Measurements from ENCODE around the gene RIPPLY3. TPM values are rescaled to one million over a fixed set of nuclear protein-coding genes. Genes with fewer than 3 reads are reported as not detected.

Gene RIPPLY3
- total RNA-seq, 1 donor from 2014 or later, result 0.27 TPM

DNA sequence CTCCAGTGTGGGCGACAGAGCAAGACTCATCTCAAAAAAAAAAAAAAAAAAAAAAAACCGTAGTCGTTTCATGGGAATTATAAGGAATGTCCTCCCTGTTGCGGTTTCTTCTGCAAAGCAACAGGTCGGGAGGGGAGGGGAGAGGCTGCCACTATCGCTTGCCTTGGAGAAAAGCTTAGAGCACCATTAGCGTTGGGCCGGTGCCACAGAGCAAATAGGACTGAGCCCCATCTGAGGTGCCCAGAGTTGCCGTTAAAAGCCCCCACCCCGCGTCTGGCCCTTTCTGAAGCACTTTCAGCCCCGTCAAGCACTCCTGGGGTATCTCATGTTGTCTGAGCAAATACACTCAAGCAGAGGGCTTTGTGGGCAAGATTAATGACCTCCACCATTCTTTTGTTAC, 2.2 kb downstream of the RIPPLY3 start:
- Mint-ChIP-seq H3K36me3 (ENCODE audit: unreplicated experiment) (no peaks in the 10 kb centered on the region), H3K4me3 (ENCODE audit: unreplicated experiment) (no peak overlapping the region), H3K27me3 (ENCODE audit: unreplicated experiment) (peaks cover 2% of the 10 kb centered on the region), H3K4me1 (ENCODE audit: unreplicated experiment) (peaks cover 12% of the 10 kb centered on the region), H3K27ac (ENCODE audit: unreplicated experiment) (no peak overlapping the region), H3K9me3 (ENCODE audit: unreplicated experiment) (no peaks in the 10 kb centered on the region)
- DNase-seq (ENCODE audit: extremely low spot score, unreplicated experiment), result no peak
- TF ChIP-seq, protein P1, sequence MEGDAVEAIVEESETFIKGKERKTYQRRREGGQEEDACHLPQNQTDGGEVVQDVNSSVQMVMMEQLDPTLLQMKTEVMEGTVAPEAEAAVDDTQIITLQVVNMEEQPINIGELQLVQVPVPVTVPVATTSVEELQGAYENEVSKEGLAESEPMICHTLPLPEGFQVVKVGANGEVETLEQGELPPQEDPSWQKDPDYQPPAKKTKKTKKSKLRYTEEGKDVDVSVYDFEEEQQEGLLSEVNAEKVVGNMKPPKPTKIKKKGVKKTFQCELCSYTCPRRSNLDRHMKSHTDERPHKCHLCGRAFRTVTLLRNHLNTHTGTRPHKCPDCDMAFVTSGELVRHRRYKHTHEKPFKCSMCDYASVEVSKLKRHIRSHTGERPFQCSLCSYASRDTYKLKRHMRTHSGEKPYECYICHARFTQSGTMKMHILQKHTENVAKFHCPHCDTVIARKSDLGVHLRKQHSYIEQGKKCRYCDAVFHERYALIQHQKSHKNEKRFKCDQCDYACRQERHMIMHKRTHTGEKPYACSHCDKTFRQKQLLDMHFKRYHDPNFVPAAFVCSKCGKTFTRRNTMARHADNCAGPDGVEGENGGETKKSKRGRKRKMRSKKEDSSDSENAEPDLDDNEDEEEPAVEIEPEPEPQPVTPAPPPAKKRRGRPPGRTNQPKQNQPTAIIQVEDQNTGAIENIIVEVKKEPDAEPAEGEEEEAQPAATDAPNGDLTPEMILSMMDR (IDR thresholded peaks at IDR 0.05), result no peak

GRCh38 chr21:37009740-37010341, 3.3 kb downstream of the RIPPLY3 start:
- peaks cover 12% of the 10 kb centered on the region for H3K4me1 Mint-ChIP-seq (ENCODE audit: unreplicated experiment)
- no peak overlapping the region for H3K27ac Mint-ChIP-seq (ENCODE audit: unreplicated experiment)
- peaks cover 2% of the 10 kb centered on the region for H3K27me3 Mint-ChIP-seq (ENCODE audit: unreplicated experiment)
- peak overlapping the region; percentile 67 for H3K4me3 Mint-ChIP-seq (ENCODE audit: unreplicated experiment)
- no peaks in the 10 kb centered on the region for H3K36me3 Mint-ChIP-seq (ENCODE audit: unreplicated experiment)
- TF ChIP-seq, protein P1 (IDR thresholded peaks at IDR 0.05), result peak; percentile 89
- DNase-seq (ENCODE audit: extremely low spot score, unreplicated experiment), result peak; percentile 96
- H3K9me3 Mint-ChIP-seq (ENCODE audit: unreplicated experiment), result no peaks in the 10 kb centered on the region

- peaks cover under 1% of the 10 kb centered on the region for H3K27me3 Mint-ChIP-seq (ENCODE audit: unreplicated experiment)
- no peaks in the 10 kb centered on the region for H3K4me1 Mint-ChIP-seq (ENCODE audit: unreplicated experiment)
- no peak for DNase-seq (ENCODE audit: extremely low spot score, unreplicated experiment)
- H3K9me3 Mint-ChIP-seq (ENCODE audit: unreplicated experiment), result no peaks in the 10 kb centered on the region
- H3K4me3 Mint-ChIP-seq (ENCODE audit: unreplicated experiment), result no peak overlapping the region
- no peak overlapping the region for H3K27ac Mint-ChIP-seq (ENCODE audit: unreplicated experiment)
- TF ChIP-seq, protein P1 (IDR thresholded peaks at IDR 0.05), result no peak
- H3K36me3 Mint-ChIP-seq (ENCODE audit: unreplicated experiment), result no peaks in the 10 kb centered on the region
Observed at GRCh38 chr21:37017951-37018679, 11.6 kb downstream of the RIPPLY3 start.

DNA sequence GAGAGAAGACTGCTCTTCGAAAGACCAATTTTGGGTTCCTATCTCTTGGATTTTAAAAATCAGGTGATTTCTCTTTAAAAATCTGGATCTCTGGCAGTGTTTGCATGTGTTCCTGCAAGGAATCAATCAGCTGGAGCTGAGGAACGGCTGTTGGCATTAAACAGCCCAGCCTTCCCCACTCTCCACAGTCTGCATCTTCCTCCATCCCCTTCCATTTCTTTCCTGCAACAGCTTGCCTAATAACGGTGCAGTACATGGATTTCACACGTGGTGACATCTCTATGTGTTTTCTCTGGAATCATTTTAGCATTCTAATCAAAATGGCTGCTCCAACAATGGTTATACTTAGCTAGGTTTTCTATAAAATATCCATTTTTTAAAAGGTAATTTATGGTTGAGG, 20.0 kb downstream of the RIPPLY3 start:
- H3K27ac Mint-ChIP-seq (ENCODE audit: unreplicated experiment), result no peak overlapping the region
- peaks cover 4% of the 10 kb centered on the region for H3K27me3 Mint-ChIP-seq (ENCODE audit: unreplicated experiment)
- H3K4me1 Mint-ChIP-seq (ENCODE audit: unreplicated experiment), result no peaks in the 10 kb centered on the region
- no peaks in the 10 kb centered on the region for H3K9me3 Mint-ChIP-seq (ENCODE audit: unreplicated experiment)
- TF ChIP-seq, protein P1 (IDR thresholded peaks at IDR 0.05), result no peak
- H3K36me3 Mint-ChIP-seq (ENCODE audit: unreplicated experiment), result no peaks in the 10 kb centered on the region
- DNase-seq (ENCODE audit: extremely low spot score, unreplicated experiment), result no peak
- no peak overlapping the region for H3K4me3 Mint-ChIP-seq (ENCODE audit: unreplicated experiment)

GRCh38 chr21:37028570-37028969, 22.1 kb downstream of the RIPPLY3 start:
- peaks cover 3% of the 10 kb centered on the region for H3K4me1 Mint-ChIP-seq (ENCODE audit: unreplicated experiment)
- no peaks in the 10 kb centered on the region for H3K9me3 Mint-ChIP-seq (ENCODE audit: unreplicated experiment)
- no peak overlapping the region for H3K4me3 Mint-ChIP-seq (ENCODE audit: unreplicated experiment)
- no peak overlapping the region for H3K27ac Mint-ChIP-seq (ENCODE audit: unreplicated experiment)
- H3K27me3 Mint-ChIP-seq (ENCODE audit: unreplicated experiment), result peaks cover 4% of the 10 kb centered on the region
- DNase-seq (ENCODE audit: extremely low spot score, unreplicated experiment), result peak; percentile 51
- H3K36me3 Mint-ChIP-seq (ENCODE audit: unreplicated experiment), result no peaks in the 10 kb centered on the region
- TF ChIP-seq, protein P1 (IDR thresholded peaks at IDR 0.05), result peak; percentile 26

Measured in osteocyte (in vitro differentiated cells).